Measurements from ENCODE around the gene RPL27.

Gene RPL27

GRCh38 chr17:43020789-43021740 lies 22.8 kb downstream of the RPL27 start:
- DNase-seq = peak in 25 of 56 donors; percentile 19 to 74 (median 49)

- peak in 47 of 56 donors; percentile 19 to 78 (median 56) for DNase-seq
These were observed 23.7 kb downstream of the RPL27 start, which contains the start of gene VAT1 for GRCh38 chr17:43021741-43022512. VAT1 (minus strand) TSS chr17:43022385; CDS start chr17:43022322, 63 bp downstream.

- peak in 54 of 56 donors; percentile 26 to 92 (median 80) for DNase-seq
These were observed 26.4 kb downstream of the RPL27 start, which contains the start of gene RND2 for GRCh38 chr17:43024407-43025289. RND2 (plus strand) TSS chr17:43025231; CDS start chr17:43025348, 117 bp downstream.

GRCh38 chr17:43025290-43025657 lies 27.1 kb downstream of the RPL27 start:
- no peak for DNase-seq

- no peak for DNase-seq
These were observed 27.7 kb downstream of the RPL27 start for GRCh38 chr17:43025766-43026537.

- no peak for DNase-seq
These were observed 28.4 kb downstream of the RPL27 start for GRCh38 chr17:43026595-43026994.

GRCh38 chr17:43027091-43028032 lies 29.1 kb downstream of the RPL27 start:
- DNase-seq = no peak

- no peak for DNase-seq
These were observed 30.1 kb downstream of the RPL27 start for GRCh38 chr17:43028221-43028861.

GRCh38 chr17:43030137-43030767 lies 32.0 kb downstream of the RPL27 start:
- DNase-seq = peak in 11 of 56 donors; percentile 11 to 46 (median 17)

- DNase-seq = no peak
These were observed 33.4 kb downstream of the RPL27 start for GRCh38 chr17:43031666-43032065.

GRCh38 chr17:43033948-43034881 lies 36.0 kb downstream of the RPL27 start:
- DNase-seq = peak in 12 of 56 donors; percentile 6 to 45 (median 20)

GRCh38 chr17:43034894-43035293 lies 36.7 kb downstream of the RPL27 start:
- DNase-seq = no peak

GRCh38 chr17:43039646-43040045 lies 41.4 kb downstream of the RPL27 start:
- DNase-seq = no peak

- DNase-seq = no peak
These were observed 42.4 kb downstream of the RPL27 start for GRCh38 chr17:43040655-43041054.

GRCh38 chr17:43042025-43042628 lies 43.9 kb downstream of the RPL27 start:
- no peak for DNase-seq

- DNase-seq = no peak
These were observed 45.1 kb downstream of the RPL27 start for GRCh38 chr17:43043307-43043706.
